GM23338 (cell line): ENCODE data around the gene USP6NL. TPM values are rescaled to one million over a fixed set of nuclear protein-coding genes. Genes with fewer than 3 reads are reported as not detected.
A peak's percentile ranks its signal among the peaks of the same experiment; 100 is the strongest.

ENCODE experiments used
- ATAC-seq: fragments of 200-7000 bp; cut with Tn5 transposase; 3 replicates; pipeline ENCODE4 v1.9.1; 2020
- DNase-seq: peaks from one replicate; pipeline ENCODE4 v3.0.0-alpha.2; 2015; ENCODE audit warnings: low spot score
- H2AFZ ChIP-seq: fragments of 200-600 bp; sonication (generic); 2 replicates; pipeline ENCODE4 v1.8.0; 2016; ENCODE audit warnings: antibody characterized with exemption, mild to moderate bottlenecking, moderate library complexity
- H3F3A ChIP-seq: fragments of 200-600 bp; sonication (generic); replicated peaks from 2 replicates; pipeline ENCODE4 v1.8.0; 2017; ENCODE audit warnings: antibody characterized with exemption, mixed run types, low read depth
- H3K27ac ChIP-seq: fragments of 200-600 bp; sonication (generic); 2 replicates; pipeline ENCODE4 v1.6.1; 2016; ENCODE audit warnings: low read depth
- H3K27me3 ChIP-seq: fragments of 200-600 bp; sonication (generic); 2 replicates; pipeline ENCODE4 v1.8.0; 2016; ENCODE audit warnings: mild to moderate bottlenecking, mixed run types, moderate library complexity; ENCODE audit not compliant: insufficient read depth
- H3K36me3 ChIP-seq: fragments of 200-600 bp; sonication (generic); 2 replicates; pipeline ENCODE4 v1.8.0; 2016; ENCODE audit warnings: mild to moderate bottlenecking; ENCODE audit not compliant: insufficient read depth
- H3K4me1 ChIP-seq: fragments of 200-600 bp; sonication (generic); 2 replicates; pipeline ENCODE4 v1.8.0; 2016; ENCODE audit warnings: mild to moderate bottlenecking, moderate library complexity; ENCODE audit not compliant: insufficient read depth
- H3K4me2 ChIP-seq: fragments of 200-600 bp; sonication (generic); 2 replicates; pipeline ENCODE4 v1.7.1; 2017; ENCODE audit warnings: mixed run types
- H3K4me3 ChIP-seq: fragments of 200-600 bp; sonication (generic); 2 replicates; pipeline ENCODE4 v1.6.1; 2016; ENCODE audit warnings: mixed run types
- H3K79me2 ChIP-seq: fragments of 200-600 bp; sonication (generic); replicated peaks from 2 replicates; pipeline ENCODE4 v1.8.0; 2017; ENCODE audit warnings: mild to moderate bottlenecking; ENCODE audit not compliant: insufficient read depth
- H3K9me2 ChIP-seq: fragments of 200-600 bp; sonication (generic); 2 replicates; pipeline ENCODE4 v1.8.0; 2017; ENCODE audit not compliant: insufficient read depth
- H4K20me1 ChIP-seq: fragments of 200-600 bp; sonication (generic); replicated peaks from 2 replicates; pipeline ENCODE4 v1.8.0; 2017; ENCODE audit warnings: mild to moderate bottlenecking; ENCODE audit not compliant: insufficient read depth
- H3K27ac Mint-ChIP-seq: 2 replicates; pipeline ENCODE4 v1.8.0; 2020; ENCODE audit warnings: inconsistent platforms, mild to moderate bottlenecking, moderate library complexity, mixed read lengths
- H3K27me3 Mint-ChIP-seq: 3 replicates; pipeline ENCODE4 v1.8.0; 2022; ENCODE audit warnings: low read depth, mild to moderate bottlenecking, moderate library complexity, mixed read lengths, inconsistent platforms; ENCODE audit not compliant: insufficient read depth, poor library complexity
- H3K36me3 Mint-ChIP-seq: 3 replicates; pipeline ENCODE4 v1.8.0; 2021; ENCODE audit warnings: low read depth, mild to moderate bottlenecking, inconsistent platforms, moderate library complexity, mixed read lengths
- H3K4me1 Mint-ChIP-seq: 3 replicates; pipeline ENCODE4 v1.8.0; 2020; ENCODE audit warnings: mild to moderate bottlenecking, inconsistent platforms, mixed read lengths
- H3K4me3 Mint-ChIP-seq: 3 replicates; pipeline ENCODE4 v1.8.0; 2021; ENCODE audit warnings: moderate library complexity, mild to moderate bottlenecking, inconsistent platforms, mixed read lengths
- H3K9me3 Mint-ChIP-seq: 3 replicates; pipeline ENCODE4 v1.8.0; 2020; ENCODE audit warnings: moderate library complexity, mild to moderate bottlenecking, inconsistent platforms, mixed read lengths
- CREB1 ChIP-seq: fragments of 250-450 bp; sonication (Bioruptor Pico); IDR thresholded peaks from 2 replicates; pipeline ENCODE4 v1.5.0; 2020; ENCODE audit warnings: low read depth, mild to moderate bottlenecking, moderate library complexity
- EZH2 ChIP-seq: fragments of 200-600 bp; sonication (generic); IDR thresholded peaks from one replicate; pipeline ENCODE4 v1.8.0; 2017; ENCODE audit warnings: antibody characterized with exemption, mild to moderate bottlenecking, low read depth; ENCODE audit not compliant: unreplicated experiment
- EZH2phosphoT487 ChIP-seq: fragments of 200-600 bp; sonication (generic); IDR thresholded peaks from one replicate; pipeline ENCODE4 v1.8.1; 2018; ENCODE audit warnings: antibody characterized with exemption; ENCODE audit not compliant: unreplicated experiment
- JUNB ChIP-seq: IDR thresholded peaks from one replicate; pipeline ENCODE4 v1.6.1; 2016; ENCODE audit warnings: antibody characterized with exemption; ENCODE audit not compliant: unreplicated experiment
- NANOG ChIP-seq: IDR thresholded peaks from 2 replicates; pipeline ENCODE4 v1.6.1; 2016; ENCODE audit warnings: antibody characterized with exemption, borderline replicate concordance
- POLR2AphosphoS5 ChIP-seq: IDR thresholded peaks from 2 replicates; pipeline ENCODE4 v1.6.1; 2016; ENCODE audit warnings: antibody characterized with exemption, low read depth
- STAT1 ChIP-seq: IDR thresholded peaks from one replicate; pipeline ENCODE4 v1.6.1; 2016; ENCODE audit warnings: antibody characterized with exemption; ENCODE audit not compliant: unreplicated experiment
- ZNF114 ChIP-seq: fragments of 250-450 bp; sonication (Bioruptor Pico); IDR thresholded peaks from 2 replicates; pipeline ENCODE4 v1.5.0; 2020; ENCODE audit warnings: mild to moderate bottlenecking, moderate library complexity
- ZNF331 ChIP-seq: fragments of 250-450 bp; sonication (Bioruptor Pico); IDR thresholded peaks from 2 replicates; pipeline ENCODE4 v1.5.0; 2020; ENCODE audit warnings: low read depth, mild to moderate bottlenecking, moderate library complexity
- polyA plus RNA-seq: library from polyadenylated mRNA; unstranded; fragments of >200 nt; fragmentation: Nextera tagmentation; extraction: Ambion mirVana; gene quantifications from 2 replicates; pipeline ENCODE4 v1.2.1, GENCODE V29; 2016
- total RNA-seq: library from RNA; depleted of rRNA; stranded (reverse); fragments of >200 nt; shearing (Covaris generic); gene quantifications from 2 replicates; pipeline ENCODE4 v1.2.3, GENCODE V29; 2014
- TF ChIP-seq, protein P1 (sequence below): IDR thresholded peaks from 2 replicates; pipeline ENCODE4 v1.6.1; 2016; ENCODE audit warnings: antibody characterized with exemption
- TF ChIP-seq, protein P2 (sequence below), 2 experiments: fragments of 200-600 bp in 1 of 2; sonication (generic) in 1 of 2; conservative IDR thresholded peaks; 2 replicates each; pipeline versions ENCODE4 v1.5.1 to v1.6.1; 2016 to 2017; ENCODE audit warnings: antibody characterized with exemption in 2 of 2, low read depth in 2 of 2, mild to moderate bottlenecking in 2 of 2, moderate library complexity in 1 of 2
- TF ChIP-seq, protein P3 (sequence below): IDR thresholded peaks from one replicate; pipeline ENCODE4 v1.6.1; 2018; ENCODE audit warnings: antibody characterized with exemption; ENCODE audit not compliant: unreplicated experiment

Gene USP6NL
- total and polyA plus RNA-seq, 2 experiments from 2014 or later = 8.1 to 29.7 TPM

DNA sequence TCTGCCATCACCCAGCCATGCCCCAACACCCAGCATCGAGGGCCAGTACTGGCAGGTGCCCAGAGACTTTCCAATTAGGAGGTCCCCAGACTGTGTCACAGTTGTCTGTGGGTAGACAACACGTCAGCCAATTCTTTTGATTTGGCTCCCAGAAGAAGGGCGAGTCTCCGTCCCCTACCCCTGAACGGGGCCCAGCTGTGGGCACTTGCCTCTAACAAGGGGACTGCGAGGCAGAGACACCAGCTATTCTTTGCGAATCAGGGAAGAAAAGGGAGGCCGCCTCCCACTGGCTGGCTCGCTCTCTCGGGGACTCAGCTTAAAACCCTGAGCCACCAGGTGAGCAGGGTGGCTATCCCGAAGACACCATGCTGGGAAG is 167.3 kb downstream of the USP6NL start:
- Histone ChIP-seq H3K36me3 (no peaks in the 10 kb centered on the region), H3K4me3 (no peak overlapping the region), H3K27me3 (no peaks in the 10 kb centered on the region), H3K4me2 (no peak overlapping the region), H2AFZ (peak overlapping the region; percentile 84), H3K4me1 (peaks cover 28% of the 10 kb centered on the region), H3K27ac (no peak overlapping the region), H3K79me2 (no peaks in the 10 kb centered on the region), H3F3A (no peaks in the 10 kb centered on the region), H3K9me2 (no peaks in the 10 kb centered on the region), H4K20me1 (no peaks in the 10 kb centered on the region)
- TF ChIP-seq ZNF114 (CRISPR knock-in tag) (no peak), JUNB (no peak)
- peaks cover 35% of the 10 kb centered on the region for H3K4me1 Mint-ChIP-seq
- H3K36me3 Mint-ChIP-seq = no peaks in the 10 kb centered on the region
- DNase-seq (no peak), ATAC-seq (peak; percentile 16; the same call in 1 of the 3 replicates)
- H3K27me3 Mint-ChIP-seq = peaks cover 12% of the 10 kb centered on the region
- no peak overlapping the region for H3K27ac Mint-ChIP-seq
- H3K9me3 Mint-ChIP-seq = no peaks in the 10 kb centered on the region; the same call in 2 of the 3 replicates
- H3K4me3 Mint-ChIP-seq = no peak overlapping the region

DNA sequence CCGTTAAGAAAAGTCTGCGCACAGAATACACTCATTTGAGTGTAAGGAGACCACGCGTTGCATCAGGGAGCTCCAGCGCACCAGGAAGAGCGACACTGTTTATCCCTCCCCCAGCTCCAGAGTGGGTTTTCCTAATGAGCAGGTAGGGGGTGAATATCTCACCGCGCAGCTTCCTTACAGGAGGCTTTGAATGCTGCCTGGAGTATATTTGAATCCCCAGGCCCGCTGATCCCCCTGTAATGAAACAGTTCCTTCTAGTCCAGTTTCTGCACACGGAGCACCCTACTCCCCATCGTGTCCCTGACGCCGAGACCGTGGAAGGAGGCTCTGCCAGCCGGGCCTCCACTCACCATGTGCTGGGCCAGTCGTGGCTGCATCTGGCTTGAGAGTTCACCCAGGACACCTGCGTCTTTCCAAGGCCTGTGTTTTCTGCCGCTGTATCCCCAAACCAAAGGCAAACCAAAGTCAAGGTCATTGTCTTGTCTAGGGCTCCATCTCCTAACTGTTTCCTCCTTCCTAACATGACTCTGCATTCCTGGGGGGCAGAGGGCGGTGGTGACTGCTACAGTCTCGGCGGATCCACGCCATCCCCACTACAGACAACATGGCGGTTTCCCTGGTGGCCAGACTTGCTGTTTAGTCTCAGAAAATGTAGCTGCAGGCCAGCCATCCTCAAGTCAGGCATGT is 167.8 kb downstream of the USP6NL start:
- no peak for DNase-seq
- Histone ChIP-seq H2AFZ (peak overlapping the region; percentile 84), H3K4me3 (no peak overlapping the region), H3K36me3 (no peaks in the 10 kb centered on the region), H4K20me1 (no peaks in the 10 kb centered on the region), H3K9me2 (no peaks in the 10 kb centered on the region), H3K4me1 (peaks cover 24% of the 10 kb centered on the region), H3K4me2 (no peak overlapping the region), H3K27ac (no peak overlapping the region), H3K27me3 (no peaks in the 10 kb centered on the region), H3K79me2 (no peaks in the 10 kb centered on the region), H3F3A (no peaks in the 10 kb centered on the region)
- Mint-ChIP-seq H3K27ac (no peak overlapping the region), H3K36me3 (no peaks in the 10 kb centered on the region), H3K4me3 (no peak overlapping the region), H3K9me3 (no peaks in the 10 kb centered on the region; the same call in 2 of the 3 replicates), H3K27me3 (peaks cover 13% of the 10 kb centered on the region), H3K4me1 (peaks cover 32% of the 10 kb centered on the region)
- no peak for ATAC-seq
- no peak for TF ChIP-seq CREB1 (CRISPR knock-in tag)
- no peak for TF ChIP-seq STAT1
- TF ChIP-seq, protein P1, sequence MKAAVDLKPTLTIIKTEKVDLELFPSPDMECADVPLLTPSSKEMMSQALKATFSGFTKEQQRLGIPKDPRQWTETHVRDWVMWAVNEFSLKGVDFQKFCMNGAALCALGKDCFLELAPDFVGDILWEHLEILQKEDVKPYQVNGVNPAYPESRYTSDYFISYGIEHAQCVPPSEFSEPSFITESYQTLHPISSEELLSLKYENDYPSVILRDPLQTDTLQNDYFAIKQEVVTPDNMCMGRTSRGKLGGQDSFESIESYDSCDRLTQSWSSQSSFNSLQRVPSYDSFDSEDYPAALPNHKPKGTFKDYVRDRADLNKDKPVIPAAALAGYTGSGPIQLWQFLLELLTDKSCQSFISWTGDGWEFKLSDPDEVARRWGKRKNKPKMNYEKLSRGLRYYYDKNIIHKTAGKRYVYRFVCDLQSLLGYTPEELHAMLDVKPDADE = no peak
- no peak for TF ChIP-seq POLR2AphosphoS5
- TF ChIP-seq NANOG = no peak
- no peak for TF ChIP-seq EZH2phosphoT487
- TF ChIP-seq, protein P2, sequence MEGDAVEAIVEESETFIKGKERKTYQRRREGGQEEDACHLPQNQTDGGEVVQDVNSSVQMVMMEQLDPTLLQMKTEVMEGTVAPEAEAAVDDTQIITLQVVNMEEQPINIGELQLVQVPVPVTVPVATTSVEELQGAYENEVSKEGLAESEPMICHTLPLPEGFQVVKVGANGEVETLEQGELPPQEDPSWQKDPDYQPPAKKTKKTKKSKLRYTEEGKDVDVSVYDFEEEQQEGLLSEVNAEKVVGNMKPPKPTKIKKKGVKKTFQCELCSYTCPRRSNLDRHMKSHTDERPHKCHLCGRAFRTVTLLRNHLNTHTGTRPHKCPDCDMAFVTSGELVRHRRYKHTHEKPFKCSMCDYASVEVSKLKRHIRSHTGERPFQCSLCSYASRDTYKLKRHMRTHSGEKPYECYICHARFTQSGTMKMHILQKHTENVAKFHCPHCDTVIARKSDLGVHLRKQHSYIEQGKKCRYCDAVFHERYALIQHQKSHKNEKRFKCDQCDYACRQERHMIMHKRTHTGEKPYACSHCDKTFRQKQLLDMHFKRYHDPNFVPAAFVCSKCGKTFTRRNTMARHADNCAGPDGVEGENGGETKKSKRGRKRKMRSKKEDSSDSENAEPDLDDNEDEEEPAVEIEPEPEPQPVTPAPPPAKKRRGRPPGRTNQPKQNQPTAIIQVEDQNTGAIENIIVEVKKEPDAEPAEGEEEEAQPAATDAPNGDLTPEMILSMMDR (conservative IDR thresholded peaks at IDR 0.05; ENCODE audit: low read depth in 2 of 2) = no peak
- TF ChIP-seq JUNB = no peak
- no peak for TF ChIP-seq ZNF331 (CRISPR knock-in tag)
- no peak for TF ChIP-seq ZNF114 (CRISPR knock-in tag)
- TF ChIP-seq, protein P3, sequence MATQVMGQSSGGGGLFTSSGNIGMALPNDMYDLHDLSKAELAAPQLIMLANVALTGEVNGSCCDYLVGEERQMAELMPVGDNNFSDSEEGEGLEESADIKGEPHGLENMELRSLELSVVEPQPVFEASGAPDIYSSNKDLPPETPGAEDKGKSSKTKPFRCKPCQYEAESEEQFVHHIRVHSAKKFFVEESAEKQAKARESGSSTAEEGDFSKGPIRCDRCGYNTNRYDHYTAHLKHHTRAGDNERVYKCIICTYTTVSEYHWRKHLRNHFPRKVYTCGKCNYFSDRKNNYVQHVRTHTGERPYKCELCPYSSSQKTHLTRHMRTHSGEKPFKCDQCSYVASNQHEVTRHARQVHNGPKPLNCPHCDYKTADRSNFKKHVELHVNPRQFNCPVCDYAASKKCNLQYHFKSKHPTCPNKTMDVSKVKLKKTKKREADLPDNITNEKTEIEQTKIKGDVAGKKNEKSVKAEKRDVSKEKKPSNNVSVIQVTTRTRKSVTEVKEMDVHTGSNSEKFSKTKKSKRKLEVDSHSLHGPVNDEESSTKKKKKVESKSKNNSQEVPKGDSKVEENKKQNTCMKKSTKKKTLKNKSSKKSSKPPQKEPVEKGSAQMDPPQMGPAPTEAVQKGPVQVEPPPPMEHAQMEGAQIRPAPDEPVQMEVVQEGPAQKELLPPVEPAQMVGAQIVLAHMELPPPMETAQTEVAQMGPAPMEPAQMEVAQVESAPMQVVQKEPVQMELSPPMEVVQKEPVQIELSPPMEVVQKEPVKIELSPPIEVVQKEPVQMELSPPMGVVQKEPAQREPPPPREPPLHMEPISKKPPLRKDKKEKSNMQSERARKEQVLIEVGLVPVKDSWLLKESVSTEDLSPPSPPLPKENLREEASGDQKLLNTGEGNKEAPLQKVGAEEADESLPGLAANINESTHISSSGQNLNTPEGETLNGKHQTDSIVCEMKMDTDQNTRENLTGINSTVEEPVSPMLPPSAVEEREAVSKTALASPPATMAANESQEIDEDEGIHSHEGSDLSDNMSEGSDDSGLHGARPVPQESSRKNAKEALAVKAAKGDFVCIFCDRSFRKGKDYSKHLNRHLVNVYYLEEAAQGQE = no peak
- no peak for TF ChIP-seq EZH2
